ENCODE data around the gene RPS18.
"Not testable (repeated sequence)": the region's sequence is repeated elsewhere in the genome, so short reads cannot be mapped to it uniquely, and the experiment has no call there.

Gene RPS18

DNA sequence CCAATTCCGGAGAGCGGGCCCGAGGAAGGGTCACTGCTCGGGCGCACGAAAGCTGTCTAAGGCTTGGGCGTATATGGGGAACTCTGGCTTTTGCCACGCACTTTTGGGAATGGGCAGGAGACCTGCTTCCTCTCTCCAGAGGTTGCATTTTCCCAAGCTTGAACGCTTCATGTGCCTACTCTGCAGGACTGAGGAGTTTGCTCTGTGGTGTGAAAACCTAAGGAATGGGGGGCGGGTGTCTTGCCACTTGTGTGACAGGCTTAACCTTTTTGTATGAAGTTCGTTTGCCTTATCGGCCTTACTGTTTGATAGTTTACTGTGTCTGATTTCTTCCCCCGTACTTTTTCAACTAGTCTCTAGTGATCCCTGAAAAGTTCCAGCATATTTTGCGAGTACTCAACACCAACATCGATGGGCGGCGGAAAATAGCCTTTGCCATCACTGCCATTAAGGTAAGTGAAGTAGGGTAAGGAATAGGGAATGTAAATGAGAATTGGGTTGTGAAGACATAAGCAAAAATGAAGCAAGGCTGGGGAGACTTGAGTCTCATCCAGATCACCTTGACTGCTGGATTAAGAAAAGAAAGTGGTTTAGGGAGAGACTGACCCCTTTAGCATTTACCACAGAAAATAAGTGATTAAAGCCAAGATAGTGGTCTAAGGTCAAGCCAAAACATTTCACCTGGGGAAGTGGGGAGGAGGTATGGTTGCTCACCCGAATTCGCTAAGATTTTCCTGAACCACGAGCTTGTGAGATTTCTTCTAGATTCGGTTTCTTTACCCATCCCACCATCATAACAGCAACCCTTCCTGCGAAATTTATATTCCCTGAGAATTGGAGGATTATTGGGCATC is 627 bp downstream of the RPS18 start:
- DNase-seq = no peak

DNA sequence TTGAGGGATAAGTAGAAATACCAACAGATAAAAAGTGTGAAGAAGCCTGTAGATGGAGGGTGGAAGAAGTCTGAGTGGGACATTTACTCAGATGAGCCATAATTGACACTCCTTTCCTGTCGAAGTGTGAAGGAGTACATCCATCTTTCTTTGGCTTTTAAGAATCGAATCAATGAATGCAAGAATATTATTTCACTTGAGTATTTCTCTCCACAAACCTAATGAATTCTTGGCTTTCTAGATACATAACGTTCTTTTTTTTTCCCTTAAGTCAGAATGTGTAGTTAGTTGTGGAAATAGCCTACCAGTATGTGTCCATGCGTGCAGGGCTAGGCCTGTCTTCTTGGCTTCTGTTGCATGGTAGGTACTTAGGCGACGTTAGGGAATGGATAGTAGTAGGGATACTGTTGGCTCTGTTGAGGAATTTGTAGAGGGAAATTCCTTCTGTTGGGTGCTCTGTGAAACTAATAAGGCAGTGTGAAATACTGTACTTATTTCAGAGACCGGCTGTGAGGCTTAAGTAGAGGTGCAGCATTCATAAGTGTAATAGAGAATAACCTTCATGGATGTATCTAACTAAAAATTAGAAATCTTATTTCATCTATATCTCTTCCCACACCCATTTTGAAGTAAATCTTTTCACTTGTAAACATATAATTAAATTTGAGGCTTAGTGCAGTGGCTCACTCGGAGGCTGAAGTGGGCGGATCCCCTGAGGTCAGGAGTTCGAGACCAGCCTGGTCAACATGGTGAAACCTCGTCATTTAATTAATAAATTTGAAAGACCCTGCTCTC is 1.5 kb downstream of the RPS18 start:
- no peak for DNase-seq

DNA sequence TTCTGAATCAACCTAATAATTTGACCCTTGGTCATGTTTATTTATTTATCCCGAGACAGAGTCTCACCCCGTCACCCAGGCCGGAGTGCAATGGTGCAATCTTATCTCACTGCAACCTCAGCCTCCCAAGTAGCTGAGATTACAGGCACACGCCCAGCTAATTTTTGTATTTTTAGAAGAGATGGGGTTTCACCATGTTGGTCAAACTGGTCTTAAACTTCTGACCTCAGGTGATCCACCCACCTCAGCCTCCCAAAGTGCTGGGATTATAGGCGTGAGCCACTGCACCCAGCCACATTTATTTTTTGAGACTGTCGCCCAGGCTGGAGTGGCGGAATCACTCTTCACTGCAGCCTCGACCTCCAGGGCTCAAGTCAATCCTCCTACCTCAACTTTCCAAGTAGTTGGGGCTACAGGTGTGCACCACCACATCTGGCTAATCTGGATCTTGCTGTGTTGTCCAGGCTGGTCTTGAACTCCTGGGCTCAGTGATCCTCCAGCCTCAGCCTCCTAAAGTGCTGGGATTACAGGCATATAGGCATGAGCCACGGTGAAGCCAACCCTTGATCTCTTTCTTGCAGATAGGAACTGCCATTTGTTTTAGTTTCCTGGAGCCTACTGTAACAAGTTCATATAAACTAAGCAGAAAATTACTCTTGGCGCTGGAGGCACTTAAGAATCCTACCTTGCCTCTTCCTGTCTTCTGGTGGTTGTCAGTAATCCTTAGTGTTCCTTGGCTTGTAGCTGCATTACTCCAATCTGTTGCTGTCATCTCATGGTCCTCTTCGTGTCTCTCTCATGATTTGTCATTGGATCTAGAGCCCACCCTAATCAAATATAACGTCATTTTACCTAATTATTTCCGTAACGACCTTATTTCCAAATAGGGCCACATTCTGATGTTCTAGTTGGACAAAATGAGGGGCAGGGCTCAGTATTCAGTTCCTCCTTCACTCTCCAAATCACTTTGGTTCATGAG is 2.3 kb downstream of the RPS18 start:
- no peak for DNase-seq

DNA sequence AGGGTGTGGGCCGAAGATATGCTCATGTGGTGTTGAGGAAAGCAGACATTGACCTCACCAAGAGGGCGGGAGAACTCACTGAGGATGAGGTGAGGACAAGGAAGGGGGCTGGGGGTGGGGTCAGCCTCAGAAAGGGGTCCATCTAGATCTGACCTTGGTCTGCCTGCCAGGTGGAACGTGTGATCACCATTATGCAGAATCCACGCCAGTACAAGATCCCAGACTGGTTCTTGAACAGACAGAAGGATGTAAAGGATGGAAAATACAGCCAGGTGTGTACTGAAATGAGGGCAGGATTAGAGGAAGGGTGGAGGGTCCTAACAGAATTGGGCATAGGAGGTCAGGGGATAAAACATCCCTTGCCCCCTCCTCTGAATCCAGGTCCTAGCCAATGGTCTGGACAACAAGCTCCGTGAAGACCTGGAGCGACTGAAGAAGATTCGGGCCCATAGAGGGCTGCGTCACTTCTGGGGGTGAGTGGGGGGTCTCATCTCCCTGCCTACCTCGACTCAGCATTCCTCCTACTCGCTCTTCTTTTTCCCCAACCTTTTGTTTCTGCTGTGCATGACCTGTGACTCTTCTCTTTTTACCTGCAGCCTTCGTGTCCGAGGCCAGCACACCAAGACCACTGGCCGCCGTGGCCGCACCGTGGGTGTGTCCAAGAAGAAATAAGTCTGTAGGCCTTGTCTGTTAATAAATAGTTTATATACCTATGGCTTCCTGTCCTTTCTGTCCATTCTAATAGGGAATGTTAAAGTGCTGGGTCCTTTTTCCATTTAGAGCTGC is 4.1 kb downstream of the RPS18 start:
- DNase-seq = not testable (repeated sequence)

DNA sequence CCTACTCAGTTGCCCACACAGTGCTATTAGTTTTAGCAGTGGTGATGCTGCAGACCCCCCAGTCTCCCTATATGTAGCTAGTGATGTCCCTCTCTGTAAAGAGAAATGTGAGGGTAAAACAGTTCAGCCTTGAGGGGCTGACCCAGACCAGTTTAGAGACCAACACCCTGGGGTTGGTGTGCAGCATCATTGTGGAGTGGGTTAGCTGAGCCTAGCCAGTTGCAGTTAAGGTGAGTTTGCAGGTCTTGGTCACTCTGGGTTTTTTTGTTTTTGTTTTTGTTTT is 4.6 kb downstream of the RPS18 start:
- no peak for DNase-seq

DNA sequence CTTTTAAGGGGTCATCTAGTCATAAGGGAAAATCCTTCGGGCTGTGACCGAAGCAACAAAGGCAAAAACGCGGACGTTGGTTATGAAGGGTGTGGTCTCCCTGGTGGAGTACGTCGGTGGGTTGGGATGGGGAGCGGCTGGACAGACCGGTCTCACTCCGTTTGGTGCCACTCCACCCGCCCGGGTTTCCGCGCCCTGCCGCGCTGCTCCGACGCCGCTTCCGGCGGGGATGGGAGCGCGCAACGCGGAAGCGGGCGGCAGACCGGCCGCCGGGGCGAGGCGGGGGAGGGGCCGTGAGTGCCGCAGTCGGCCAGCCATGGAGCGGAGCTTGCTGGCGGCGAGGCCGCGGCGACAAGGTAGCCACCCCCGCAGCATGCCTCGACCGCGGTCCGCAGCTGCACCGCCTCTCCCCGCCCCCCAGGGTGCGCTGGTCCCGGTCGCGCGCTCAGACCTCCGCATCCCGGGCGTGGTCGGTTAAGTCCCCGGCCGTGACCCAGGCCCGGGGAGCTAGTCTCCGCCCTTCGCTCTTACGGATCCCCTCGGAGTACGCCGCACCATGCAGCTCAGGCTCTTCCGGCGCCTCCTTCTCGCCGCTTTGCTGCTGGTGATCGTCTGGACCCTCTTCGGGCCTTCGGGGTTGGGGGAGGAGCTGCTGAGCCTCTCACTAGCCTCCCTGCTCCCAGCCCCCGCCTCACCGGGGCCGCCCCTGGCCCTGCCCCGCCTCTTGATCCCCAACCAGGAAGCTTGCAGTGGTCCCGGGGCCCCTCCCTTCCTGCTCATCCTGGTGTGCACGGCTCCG is 5.2 kb downstream of the RPS18 start, which contains the start of gene B3GALT4:
Gene B3GALT4 (plus strand): TSS at position 260 of the 799 bp plus-strand sequence. CDS start 297 bp downstream, at position 557.
- DNase-seq = peak in 40 of 56 donors; percentile 12 to 75 (median 50)

DNA sequence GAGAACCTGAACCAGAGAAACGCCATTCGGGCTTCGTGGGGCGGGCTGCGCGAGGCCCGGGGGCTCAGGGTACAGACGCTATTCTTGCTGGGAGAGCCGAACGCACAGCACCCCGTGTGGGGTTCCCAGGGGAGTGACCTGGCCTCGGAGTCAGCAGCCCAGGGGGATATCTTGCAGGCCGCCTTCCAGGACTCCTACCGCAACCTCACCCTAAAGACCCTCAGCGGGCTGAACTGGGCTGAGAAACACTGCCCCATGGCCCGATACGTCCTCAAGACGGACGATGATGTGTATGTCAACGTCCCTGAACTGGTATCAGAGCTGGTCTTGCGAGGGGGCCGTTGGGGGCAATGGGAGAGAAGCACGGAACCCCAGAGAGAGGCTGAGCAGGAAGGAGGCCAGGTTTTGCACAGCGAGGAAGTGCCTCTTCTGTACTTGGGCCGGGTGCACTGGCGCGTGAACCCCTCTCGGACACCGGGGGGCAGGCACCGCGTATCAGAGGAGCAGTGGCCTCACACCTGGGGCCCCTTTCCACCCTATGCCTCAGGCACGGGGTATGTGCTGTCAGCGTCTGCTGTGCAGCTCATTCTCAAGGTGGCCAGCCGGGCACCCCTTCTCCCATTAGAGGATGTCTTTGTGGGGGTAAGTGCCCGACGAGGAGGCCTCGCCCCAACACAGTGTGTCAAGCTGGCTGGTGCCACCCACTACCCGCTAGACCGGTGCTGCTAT is 6.0 kb downstream of the RPS18 start:
- peak in 1 of 56 donors; percentile 10 for DNase-seq

DNA sequence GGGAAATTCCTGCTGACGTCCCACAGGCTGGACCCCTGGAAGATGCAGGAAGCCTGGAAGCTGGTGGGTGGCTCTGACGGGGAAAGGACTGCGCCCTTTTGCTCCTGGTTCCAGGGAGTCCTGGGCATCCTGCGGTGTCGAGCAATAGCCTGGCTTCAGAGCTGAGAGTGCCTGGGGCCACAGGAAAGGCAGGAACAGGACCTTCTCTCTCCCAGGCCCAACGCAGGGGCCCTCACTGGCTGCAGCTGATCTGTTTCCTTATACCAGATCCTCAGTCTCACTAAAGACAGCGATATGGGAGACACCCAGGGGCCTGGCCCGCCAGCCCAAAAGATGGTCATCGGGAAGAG is 6.5 kb downstream of the RPS18 start:
- DNase-seq = no peak

DNA sequence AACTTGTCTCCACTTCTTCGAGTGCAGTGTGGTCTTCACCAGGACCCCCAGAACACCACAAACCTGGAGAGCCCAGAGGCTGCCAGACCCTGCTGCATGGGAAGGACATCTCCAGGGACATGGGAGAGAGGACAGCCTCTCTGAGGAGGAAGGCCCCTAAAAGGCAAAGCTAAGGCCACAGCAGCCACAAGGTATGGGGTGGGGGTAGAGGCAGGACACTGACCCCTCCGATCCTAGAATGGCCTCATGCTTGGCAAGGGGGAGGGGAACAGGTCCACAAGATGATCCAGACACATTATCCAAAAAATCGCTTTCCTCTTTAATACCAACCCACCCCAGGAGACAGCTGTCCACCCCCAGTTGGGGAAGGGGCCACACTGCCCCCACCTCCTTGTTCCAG is 6.9 kb downstream of the RPS18 start:
- no peak for DNase-seq

DNA sequence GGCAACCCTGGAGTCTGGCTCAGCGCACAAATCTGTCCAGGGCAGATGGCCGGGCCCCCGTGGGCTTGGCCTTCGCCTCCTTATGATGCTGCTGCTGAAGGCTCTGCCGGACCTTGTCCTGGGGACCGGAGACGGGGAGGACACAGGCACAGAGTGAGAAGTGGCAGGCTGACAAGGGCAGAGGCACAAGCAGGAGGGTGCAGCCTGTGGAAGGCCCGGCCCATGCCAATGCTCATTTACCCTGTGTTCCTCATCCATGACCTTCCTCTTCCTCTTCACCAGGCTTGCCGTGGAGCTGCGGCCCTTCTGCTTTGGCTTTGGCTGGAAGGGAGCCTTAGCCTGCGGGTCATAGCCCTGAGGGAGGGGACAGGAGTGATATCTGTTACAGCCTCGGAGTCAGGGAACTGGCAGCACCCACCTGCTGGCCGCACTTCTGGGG is 7.4 kb downstream of the RPS18 start:
- DNase-seq = no peak

DNA sequence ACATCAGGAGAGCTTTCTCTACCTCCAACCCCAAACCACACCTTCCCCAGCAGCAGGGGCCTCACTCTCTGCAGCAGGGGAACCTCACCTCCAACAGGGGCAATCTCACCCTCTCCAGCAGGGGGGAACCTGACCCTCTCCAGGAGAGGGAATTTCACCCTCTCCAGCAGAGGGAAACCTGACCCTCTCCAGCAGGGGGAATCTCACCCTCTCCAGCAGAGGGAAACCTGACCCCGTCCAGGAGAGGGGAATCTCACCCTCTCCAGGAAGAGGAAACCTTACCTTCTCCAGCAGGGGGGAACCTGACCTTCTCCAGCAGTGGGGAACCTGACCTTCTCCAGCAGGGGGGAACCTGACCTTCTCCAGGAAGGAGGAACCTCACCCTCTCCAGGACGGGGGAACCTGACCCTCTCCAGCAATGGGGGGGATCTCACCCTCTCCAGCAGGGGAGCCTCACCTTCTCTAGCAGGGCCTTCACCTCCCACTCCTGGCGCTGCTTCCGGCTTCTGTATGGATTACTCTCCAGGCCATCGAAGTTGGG is 8.2 kb downstream of the RPS18 start:
- DNase-seq = no peak

DNA sequence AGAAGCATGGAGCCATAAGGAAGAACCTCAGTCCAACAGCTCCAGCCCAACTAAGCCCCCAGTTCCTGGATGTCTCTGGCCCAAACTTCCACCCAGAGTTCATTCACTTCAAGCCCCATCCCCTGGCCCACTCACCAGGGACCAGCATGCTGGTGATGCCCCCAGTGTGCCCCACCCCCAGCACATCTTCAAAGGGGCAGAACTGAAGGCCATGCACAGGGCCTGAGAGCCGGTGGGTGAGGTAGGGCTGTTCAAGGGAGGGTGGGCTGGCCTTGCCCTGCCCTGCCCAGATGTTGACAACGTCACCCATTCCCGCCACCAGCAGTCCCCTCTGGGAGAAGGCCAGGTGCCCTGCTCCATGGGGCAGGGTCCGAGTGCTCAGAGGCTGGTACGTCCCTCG is 8.7 kb downstream of the RPS18 start:
- no peak for DNase-seq

DNA sequence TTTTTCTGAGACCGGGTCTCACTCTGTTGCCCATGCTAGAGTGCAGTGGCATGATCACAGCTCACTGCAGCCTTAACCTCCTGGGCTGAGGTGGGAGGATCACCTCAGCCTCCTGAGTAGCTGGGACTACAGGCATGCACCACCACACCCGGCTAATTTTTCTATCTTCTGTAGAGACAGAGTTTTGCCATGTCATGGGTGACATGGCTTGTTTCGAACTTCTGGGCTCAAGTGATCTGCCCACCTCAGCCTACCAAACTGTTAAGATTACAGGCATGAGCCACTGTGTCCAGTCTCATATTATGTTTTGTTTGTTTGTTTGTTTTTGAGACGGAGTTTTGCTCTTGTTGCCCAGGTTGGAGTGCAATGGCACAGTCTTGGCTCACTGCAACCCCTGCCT is 13.3 kb downstream of the RPS18 start:
- DNase-seq = not testable (repeated sequence)

DNA sequence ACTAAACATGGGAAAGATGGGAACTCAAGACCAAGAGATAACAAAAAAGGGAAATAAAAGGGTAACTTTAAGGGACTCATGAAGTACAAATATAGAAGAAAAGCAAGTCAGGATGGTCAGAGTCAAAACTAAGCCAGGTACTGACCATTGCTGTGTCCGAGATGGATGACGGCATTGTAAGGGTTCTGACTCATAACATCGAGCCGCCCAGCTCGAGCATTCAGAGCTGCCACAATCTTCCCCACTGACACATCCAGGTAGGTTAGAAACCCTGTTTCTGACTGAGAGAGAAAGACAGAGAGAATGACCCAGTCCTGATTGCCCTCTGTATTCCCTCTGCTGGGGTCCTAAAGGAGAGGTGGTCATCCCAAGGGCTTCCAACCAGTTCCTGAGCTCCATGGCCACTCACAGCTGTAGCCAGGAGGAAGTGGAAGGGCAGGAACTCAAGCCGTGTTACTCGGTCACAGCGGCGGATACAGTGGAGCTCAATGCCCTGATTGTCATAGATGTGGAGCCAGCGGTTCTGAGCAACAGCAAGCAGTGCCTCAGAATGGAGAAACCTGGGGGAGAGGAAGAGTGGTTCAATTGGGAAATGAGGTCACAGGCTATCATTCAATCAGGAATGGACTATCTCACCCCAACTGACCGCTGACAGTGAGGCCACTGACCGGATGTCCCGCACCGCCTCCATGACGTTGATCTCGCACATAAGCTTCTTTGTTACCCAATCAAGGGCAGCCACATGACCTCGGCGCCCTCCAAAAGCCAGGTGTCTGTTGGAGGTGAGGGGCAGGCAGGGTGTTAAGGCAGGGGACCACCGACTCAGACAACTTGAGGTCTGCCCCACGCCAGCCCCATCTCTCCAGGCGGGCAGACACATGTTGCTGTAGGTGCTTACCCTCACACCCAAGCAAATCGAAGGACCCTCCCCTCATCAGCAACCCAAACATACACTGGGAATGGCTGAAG is 15.4 kb downstream of the RPS18 start:
- no peak for DNase-seq

DNA sequence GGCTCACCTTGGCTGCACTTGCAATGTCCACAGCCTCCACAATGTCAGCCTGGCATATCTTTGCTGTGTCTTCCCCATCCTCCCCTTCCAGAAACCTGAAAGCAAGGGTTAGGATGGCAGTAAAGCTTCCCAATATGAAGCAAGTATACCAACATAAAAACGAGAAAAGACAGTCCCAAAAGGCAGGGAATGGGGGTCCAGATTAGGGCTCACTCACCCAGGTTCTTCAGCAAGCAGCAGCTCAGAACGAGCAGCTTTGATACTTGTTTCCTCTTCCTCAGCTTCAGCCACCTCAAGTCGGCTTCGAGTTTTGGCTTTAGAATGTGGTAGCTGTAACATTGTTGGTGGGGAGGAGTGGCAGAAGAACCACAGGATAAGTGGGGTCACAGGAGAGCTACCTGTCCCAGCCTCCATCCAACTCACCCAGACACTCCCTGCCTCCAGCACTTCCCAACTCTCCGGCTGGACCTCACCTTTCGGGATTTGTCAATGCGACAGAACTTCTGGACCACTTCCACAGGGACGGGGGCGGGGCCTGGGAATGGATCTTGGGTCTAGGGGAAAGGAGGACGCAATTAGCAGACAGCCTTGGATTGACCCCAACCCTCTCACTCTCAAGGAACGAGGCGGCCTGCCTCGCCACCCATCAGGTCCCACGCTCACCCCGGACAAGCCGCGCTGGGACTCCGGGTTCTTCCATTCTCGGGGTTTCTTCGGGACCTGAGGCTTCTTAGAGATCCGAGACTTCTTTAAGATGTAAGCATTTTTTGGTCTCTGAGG is 16.5 kb downstream of the RPS18 start:
- DNase-seq = no peak

DNA sequence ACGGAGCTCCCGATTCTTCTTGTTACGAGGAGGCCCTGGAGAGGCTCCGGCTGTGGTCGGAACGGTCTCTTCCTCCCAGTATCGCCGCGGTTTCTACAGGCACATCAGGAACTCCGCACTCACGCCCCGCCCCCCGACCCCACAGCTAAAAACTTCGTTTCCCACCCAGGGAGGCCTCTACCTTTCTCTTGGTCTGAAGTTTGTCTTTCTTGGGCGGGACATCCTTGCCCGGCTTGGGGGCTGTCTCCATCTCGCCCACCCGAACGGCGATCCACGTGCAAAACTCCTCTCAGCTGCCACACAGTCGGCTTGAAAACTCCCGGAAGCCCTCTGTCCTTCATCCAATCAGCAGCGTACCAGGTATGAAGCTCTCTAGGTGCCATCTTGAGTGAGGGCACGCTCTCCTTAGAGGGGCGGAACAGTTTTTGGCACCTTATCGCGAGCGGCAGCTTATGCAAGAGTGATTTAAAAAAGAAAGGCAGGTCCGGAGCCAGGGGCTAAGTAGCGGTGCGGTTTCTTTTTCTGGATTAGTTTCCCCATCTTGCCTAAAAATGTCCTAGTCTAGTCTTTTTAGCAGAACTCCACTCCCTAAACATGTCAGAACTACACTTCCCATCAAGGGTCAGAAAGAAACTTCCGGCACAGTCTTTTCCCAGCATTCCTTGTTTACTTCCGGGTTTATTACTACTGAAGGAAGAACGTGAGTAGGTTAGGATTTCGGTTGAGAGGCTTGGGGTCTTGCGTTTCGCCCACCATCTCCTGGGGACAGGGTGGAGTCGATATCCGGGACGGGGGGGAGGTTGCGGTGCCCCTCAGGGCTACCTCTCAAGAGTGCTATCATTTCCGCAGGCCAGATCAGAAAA is 17.3 kb downstream of the RPS18 start, which contains the start of the genes PFDN6 and WDR46:
Gene PFDN6 (plus strand): TSS at position 681 of the 863 bp plus-strand sequence. CDS start 256 bp downstream, outside the sequence.
Gene WDR46 (minus strand): TSS at position 319 of the 863 bp plus-strand sequence. CDS start 69 bp downstream, at position 250.
- DNase-seq = peak in 55 of 56 donors; percentile 34 to 98 (median 85)
